CD4-positive, alpha-beta T cell treated with Interleukin-1 beta for 1 hour (primary cell): Measurements from ENCODE around the gene ELFN1.

Experiments used
- DNase-seq, 2 donors: peaks; one replicate each; pipeline ENCODE4 v3.0.0-alpha.2; 2020 to 2022

Gene ELFN1

DNA sequence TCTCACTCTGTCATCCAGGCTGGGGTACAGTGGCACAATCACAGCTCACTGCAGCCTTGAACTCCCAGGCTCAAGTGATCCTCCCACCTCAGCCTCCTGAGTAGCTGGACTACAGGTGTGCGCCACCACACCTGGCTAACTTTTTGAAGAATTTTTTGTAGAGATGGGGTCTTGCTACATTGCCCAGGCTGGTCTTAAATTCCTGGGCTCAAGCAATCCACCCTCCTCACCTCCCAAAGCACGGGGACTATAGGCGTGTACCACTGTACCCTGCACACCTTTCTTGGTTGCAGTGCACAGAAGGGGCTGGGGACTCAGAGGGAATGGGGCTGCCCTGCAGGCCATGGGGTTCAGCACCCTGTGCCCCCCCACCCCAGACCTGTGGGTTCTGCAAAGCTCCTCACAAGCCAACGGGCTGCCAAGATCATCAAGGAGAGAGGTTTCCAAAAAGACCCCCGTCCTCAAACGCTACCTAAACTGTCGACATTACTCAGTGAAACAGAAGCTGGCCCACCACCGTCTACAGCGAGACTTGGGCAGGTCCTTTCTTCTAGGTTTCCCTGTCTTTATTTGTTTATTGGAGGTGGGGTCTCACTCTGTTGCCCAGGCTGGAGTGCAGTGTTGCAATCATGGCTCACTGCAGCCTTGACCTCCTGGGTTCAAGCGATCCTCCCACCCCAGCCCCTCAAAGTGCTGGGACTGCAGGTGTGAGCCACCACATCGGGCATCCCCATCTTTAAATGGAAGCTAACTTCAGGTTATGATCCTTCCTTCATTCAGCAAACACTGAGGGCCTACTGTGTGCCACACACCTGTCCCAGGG is 26.6 kb upstream of the ELFN1 start:
- DNase-seq = no peak

DNA sequence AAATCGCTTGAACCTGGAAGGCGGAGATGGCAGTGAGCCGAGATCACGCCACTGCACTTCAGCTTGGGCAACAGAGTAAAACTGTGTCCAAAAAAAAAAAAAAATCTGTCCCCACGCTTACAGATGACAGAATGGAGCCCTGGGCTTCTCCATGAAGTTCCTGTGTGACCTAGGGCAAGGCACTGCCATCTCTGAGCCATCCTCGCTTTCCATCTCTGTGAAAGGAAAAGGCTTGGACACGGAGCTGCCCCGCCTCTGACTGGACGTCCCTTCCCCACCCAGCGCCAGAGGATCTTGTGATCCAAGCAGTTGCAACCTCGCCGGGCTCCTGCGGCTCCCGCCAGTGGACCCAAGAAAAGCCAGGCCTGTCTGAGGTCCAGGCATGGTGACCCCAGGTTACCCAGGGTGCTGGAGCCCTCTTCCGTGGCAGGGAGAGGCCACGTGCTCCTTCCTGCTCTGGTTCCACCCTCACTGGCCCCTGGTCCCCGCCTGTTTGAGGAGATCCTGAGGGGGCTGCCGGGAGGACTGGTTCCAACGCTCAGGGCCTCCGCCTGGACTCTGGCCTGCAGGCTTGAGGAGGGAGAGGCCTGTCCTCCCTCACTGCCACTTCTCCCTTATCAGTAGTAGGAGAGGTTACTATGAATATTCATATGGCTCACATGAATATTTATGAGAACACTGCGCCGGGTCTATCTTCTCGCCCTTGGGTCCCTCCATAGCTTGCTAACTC is 25.6 kb upstream of the ELFN1 start:
- no peak for DNase-seq

DNA sequence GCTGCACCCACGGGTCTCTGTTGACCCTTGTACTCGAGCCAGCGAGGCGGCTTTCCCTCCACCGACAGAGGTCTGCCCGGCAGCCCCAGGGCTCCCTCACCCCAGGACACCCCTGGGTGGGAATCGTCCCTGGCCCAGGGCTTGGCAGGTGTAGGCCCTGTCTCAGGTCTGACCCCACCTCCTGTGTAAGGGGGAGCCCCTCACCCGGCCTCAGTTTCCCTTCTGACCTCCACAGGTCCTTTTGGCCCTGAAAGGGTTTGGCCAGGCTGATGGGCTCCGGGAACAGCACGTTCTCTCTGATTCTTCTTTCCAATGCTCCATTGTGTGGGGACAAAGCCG is 25.0 kb upstream of the ELFN1 start:
- no peak for DNase-seq

DNA sequence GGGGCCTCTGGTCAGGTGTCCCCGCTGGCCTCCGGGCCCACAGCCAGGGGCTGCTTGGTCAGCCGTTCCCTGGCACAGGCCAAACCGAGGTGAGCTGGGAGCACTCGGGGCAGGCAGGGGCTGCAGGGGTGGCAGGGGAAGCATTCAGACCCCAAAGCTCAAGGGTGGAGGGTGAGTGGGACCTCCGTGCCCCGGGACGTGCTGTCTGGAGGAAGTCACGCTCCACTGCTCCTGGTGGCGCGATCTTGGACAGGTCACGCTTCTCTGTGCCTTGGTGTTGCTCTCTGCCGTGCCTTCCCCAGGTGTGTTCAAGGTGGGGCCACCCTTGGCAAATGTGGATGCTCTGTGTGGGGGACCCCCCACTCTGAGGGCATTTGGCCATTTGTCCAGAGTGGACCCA is 24.6 kb upstream of the ELFN1 start:
- no peak for DNase-seq

DNA sequence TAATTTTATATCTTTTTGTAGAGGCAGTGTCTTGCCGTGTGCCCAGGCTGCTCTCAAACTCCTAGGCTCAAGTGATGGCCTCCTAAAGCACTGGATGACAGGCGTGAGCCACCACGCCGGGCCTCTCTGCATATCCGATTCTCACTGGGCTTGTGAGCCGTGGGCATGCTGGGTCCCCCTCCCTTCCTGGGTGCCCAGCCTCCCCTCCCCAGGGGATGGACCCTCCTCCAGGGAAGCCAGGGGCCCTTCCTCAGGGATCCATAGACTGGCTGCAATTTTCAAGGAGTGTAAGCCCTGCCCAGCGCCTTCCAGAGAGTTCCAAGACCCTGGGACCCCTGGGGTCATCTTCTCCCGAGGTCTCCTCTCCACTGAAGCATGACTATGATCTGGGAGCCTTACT is 23.7 kb upstream of the ELFN1 start:
- DNase-seq = no peak

DNA sequence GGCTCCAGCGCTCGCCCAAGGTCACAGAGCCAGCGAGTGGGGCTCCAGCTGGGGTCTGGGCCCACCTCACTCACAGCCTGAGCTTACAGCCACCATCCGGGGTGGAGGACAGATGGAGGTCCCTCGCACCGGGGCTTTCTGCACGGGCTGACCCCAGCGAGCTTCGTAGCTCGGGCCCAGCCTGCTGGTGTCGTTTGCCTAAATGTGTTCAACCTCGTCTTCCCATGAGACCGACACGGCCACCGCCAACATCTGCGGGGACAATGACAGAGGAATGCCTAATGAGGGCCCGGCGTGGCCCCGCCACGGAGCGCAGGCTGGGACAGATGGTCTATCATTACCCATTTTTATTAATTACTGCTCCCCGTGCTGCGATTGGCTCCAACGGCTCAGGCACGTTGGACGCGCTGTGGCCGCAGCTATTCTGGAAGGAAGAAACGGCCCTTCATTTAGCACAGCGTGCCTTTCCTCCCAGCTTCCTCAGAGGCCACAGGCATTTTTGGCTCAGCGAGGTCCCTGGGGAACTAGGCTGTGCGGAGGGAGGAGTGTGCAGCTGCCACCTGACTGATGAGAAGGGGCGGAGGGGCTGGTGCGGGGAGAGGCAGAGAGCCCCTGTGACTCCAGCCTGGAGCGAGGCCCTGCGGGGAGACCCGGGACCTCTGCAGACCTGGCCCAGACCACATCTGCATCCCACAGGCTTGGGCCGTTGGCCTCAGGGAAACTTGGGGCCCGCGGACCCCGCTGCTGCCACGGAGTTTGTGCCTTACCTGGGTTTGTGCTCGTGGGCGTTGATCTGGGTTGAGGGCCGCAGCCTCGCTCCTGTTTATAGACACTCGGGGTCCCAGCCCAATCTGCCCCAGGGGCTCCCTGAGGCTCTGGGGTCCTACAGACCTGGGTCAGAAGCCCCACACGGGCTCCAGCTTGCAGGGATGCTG is 22.9 kb upstream of the ELFN1 start:
- no peak for DNase-seq

DNA sequence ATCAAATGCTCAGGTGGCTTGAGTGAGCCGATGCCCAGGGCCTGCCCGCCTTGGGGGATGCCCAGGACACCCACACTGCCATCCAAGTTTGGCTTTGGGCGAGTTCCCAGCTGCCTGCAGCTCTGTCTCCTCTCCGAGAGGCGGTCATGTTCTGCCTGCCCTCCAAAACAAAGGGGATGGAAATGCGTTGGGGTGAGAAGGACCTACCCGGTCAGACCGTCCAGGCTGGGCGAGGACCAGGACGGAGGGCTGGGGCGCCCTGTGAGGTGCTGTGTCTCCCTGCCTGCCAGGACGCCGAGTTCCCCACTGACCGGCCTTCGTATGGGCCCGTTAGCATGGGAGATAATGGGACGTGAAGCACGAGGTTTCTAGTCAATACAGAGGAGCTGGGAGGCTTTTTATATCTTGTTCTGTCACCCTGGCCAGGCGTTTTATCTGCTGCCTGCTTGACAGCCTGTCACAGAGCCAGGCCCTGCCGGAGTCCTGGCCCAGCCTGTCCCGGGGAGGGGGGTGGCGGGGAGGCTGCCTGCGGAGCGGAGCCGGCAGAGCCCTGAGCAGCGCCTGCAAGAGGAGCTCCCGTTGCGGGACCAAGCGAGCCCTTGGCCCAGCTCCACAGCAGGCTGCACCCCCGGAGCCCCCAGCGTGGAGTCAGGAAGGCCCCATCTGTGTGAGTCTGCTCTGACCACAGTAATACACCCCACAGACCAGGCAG is 22.0 kb upstream of the ELFN1 start:
- no peak for DNase-seq

DNA sequence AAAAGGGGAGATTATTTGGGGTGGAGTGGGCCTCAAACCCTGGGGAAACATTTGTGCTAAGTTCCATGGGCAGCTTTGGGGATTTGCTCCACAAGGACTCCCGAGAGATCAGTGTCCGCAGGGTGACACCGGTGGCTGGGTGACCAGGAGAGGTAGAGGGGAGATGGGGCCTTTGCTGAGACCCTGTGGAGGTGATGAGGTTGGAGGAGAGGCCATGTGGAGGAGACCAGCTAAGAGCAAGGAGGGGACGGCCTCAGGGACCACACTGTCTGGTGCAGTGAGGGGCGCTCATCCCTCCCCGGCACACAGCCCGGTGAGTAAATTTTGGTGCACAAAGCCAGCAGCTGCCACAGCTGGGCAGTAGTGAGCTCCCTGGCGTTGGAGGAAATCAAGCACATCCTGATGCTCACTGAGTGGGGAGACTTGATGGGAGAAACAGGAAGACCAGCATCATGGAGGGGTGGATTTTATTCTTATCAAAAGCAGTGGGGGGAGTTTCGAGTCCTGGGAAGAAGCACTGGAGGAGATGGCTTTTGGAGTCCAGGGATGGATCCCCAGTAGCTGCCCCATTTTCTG is 20.2 kb upstream of the ELFN1 start:
- DNase-seq = no peak

DNA sequence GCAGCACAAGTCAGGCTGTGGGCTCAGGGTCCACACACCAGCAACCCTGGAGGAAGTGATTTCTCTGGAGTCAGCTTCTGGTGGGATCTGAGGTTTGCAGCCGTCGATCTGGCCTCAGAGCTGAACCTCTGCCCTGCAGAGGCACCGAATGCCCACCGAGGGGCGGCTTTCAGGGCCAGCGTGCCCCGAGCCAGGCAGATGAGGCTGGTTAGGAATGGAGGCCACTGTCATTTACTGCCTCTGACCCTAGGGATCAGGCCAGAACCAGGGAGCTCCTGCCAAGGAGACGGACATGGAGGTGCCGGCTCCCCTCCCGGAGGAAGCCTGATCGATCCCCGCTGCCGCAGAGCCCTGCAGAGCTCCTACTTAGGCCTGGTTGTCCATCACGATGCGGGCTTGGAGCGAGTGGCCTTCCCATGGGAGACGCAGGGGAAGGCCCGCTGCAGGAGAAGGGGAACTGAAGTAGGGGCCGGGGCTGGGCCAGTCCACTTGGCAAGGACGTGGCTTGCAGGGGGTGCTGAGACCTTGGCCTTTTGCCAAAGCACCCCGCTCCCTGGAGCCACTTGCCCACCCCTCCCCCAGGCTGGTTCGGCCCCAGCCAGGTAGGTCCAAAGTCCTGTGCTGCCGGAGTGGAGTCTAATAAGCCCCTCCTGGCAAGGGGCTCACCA is 19.6 kb upstream of the ELFN1 start:
- no peak for DNase-seq

DNA sequence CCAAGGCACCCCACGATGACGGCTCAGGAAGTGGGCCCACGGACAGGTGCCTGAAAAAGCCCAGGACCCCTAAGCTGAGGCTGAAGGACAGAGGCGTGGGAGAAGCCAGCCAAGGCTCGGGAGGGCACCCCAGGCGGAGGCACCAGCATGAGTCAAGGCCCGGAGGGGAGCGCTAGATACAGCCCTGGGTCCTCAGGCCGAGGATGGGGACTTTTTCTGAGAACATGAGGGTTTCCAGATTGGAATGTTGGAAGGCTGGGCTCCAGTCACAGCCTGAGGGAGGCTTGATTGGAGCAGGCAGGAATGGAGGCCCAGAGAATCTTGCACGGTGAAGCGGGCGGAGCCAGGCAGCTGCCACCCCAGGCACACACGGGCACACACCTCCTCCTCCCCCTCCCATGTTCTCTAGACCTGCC is 19.0 kb upstream of the ELFN1 start:
- DNase-seq = no peak

DNA sequence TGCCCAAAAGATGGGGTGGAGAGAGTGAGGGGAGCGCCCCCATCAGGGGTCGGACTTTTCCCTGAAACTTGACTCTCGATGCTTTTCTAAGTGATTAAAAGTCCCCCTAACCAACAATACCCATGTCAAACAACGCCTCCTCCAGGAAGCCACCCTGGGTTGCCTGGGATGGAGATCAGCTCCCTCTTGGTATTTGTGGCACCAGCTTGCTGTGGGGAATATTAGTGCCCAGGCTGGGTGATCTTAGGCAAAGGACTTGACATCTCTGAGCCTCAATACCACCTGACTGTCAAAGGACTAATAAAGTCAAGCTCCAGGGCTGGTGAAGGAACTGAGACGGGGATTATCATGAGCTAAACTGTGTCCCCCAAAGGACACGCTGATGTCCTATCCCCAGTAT is 18.2 kb upstream of the ELFN1 start:
- no peak for DNase-seq

DNA sequence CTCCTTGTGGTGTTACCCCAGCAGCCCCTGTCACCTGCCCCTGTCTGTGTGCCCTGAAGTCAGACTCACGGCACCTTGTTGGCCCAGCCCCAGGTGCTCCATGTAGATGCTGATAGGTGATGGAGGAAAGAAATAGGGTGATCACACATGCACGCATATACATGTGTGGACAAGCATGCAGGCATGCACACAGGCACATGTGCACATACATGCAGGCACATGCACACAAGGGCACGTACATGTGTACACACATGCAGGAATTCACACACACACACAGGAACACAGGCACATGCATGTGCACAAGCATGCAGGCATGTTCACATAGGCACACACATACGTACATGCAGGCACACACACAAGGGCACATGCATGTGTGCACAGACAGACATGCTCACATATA is 16.6 kb upstream of the ELFN1 start:
- DNase-seq = no peak

DNA sequence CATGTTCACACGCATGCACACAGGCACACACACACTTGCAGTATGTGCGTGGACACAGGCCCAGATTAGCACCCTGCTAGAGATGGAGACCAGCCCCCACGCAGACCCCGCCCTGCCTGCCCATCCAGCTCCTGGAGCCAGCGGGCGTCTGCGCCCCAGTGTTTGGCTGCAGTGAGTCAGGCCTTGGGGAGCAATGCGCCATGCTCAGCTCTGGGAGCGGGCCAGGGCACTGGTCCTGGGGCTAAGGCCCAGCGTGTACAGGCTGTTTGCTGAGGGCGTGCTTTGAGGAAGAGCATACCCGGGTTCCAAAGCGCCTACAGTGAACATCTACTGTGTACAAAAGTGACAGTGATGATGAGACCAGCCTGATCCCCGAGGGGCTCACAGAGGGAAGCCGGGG is 16.0 kb upstream of the ELFN1 start:
- no peak for DNase-seq

DNA sequence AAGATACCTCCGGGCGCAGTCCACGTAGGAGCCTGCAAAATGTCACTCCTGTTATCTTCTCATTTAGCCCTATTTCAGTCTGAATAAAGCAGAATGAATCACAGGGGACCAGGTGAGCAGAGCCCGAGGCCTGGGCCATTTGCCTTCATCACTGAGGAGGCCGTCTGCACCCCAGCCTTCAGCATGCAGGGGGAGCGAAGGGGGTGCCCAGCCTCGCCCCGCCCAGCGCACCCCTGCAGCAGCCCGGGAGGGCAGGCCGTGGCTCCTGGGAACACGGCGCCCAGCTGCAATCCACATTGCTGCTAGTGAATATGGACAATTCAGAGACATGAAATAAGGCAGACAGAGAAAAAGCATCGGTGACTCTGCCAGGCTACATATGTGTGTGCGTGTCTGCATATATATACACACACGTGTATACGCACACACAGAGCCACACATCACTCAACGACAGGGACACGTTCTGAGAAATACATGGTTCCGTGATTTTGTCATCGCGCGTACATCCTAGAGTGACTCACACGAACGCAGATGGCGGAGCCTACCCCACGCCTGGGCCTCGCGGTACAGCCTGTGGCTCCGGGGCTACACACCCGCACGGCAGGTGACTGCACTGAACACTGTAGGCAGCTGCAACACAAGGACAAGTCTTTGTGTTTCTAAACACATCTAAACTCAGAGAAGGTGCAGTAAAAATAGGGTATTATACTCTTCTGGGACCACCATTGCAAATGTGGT is 15.2 kb upstream of the ELFN1 start:
- no peak for DNase-seq

DNA sequence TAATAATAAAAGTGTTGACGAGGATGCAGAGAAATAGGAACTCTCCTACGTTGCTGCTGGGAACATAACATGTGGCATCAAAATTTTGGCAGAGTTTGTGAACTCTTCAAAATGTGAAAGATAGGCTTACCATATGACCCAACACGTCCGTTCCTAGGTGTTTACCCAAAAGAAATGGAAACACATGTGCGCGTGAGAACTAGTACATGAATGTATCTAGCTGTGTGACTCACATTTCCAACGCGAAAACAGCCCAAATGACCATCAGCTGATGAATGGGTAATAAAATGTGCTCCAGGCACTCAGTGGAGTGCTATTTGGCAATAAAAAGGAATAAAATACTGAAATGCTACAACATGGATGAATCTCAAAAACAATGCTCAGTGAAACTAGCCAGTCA is 10.4 kb upstream of the ELFN1 start:
- DNase-seq = no peak

DNA sequence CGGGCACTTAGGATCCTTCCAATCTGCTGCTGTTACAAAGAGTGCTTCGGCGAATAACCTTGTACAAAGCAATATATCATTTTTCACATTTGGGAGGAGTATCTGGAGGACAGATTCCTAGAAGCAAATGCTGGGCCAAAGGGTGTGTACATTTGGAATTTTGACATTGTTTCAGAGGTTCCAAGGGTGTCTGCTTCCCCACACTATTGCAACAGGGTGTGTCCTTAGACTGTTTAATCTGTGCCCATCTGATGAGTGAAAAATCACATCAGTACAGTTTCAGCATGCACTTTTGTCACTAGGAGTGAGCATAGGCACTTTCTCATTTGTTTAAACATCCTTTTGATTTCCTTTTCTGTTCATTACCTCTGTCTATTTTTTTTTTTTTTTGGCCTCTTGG is 8.6 kb upstream of the ELFN1 start:
- DNase-seq = no peak

DNA sequence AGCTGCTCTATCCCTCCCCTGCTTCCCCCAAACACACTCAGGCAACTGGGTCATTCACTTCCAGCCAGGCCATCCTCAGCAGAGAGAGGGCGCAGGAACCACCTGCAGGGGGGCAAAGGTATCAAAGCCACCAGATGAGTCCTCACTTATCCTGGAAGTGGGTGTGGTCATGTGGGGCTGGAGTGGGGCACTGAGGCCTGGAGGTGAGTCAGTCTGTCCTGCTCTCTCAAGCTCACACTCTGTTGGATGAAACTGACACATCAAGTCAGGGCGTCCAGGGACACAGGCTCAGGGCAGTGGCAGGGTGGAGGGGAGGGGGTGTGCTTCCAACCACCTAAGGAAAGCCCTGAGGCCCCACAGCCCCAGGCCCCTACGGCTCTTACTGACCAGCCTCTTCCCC is 8.0 kb upstream of the ELFN1 start:
- DNase-seq = no peak

DNA sequence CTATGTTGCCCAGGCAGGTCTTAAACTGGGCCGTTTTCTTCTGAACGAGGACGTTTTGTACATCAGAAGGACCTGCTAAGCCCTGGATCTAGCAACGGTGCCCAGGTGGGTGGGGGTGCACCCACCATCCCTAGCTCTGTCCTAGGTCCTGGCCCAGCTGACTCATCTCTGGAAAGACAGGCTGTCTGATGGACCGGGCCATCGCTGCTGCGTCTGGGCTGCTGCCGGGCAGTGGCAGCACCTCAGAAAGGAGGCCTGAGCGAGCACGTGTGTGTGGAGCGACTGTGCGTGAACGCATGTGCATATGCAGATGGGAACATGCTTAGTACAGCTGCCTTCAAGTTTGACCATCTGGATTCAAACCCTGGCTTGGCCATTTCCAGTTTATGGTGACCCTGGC is 7.3 kb upstream of the ELFN1 start:
- no peak for DNase-seq

DNA sequence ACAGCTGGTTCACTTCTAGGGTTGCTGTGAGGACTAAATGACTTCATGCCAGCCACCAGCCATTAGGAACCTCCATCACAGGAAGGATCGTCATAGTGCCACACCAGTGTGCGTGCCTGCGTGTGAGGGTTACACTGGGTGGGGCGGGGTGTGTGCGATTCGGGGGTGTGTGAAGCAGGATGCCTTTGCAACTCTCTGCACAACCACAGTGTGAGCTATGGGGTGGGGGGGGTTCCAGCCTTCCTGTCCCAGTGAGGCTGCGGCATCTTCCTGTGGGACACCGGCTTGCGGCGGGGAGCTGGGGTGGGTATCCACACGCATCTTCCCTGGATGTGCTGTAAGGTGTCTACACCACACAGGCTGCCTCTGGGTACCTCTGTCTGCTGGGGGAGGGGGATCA is 6.9 kb upstream of the ELFN1 start:
- DNase-seq = no peak

DNA sequence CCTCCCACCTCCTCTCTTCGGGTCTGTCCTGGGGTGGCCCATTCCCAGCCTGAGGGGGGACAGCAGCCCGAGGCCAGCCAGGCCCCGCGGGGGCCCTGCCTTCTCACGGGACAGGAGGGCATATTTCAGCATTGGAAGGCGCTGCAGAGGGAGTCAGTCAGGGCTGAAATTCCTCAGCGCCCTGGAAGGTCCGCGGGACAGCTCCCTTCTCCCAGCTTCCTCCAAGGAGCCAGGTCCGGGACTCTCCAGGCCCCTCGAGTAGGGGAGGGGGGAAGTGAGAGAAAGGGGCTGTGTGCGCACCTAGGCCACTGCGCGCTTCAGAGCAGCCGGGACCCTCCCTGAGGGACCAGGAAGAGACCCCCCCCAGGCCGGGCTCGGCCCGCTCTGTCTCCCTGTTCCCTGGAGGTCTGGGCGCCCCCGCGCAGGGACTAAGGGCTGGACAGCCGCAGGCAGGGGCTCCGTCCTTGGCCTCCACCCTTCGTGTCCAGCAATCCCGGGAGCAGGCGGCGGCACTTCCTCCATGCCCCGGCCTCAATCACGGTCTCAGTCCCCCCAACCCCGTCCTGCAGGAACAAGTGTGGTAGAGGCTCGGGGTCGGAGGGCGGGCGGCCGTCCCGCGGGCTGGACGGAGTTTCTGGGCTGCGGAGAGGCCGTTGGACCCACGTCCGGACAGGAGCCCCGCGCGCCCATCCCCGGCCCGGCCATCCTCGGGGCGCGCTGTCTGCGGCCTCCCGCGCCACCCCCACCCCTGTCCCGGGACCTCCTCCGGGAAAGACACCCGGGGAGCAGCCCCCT is 6.0 kb upstream of the ELFN1 start:
- DNase-seq = no peak
